Smooth muscle cell (in vitro differentiated cells): Measurements from ENCODE around the gene MUS81. TPM values are rescaled to one million over a fixed set of nuclear protein-coding genes. Genes with fewer than 3 reads are reported as not detected.
A peak's percentile ranks its signal among the peaks of the same experiment; 100 is the strongest.

ENCODE experiments used
- DNase-seq: peaks from one replicate; lab custom pipeline; 2025; ENCODE audit not compliant: unreplicated experiment; lab: John Stamatoyannopoulos, UW
- H2AFZ ChIP-seq: fragments of 200-600 bp; sonication (generic); 2 replicates; pipeline ENCODE4 v1.6.0; 2016; ENCODE audit warnings: antibody characterized with exemption, low read depth, mild to moderate bottlenecking
- H3F3A ChIP-seq: fragments of 200-600 bp; sonication (generic); 2 replicates; pipeline ENCODE4 v1.6.0; 2017; ENCODE audit warnings: antibody characterized with exemption, low read depth
- H3K27ac ChIP-seq: fragments of 200-600 bp; sonication (generic); 2 replicates; pipeline ENCODE4 v1.5.1; 2016; ENCODE audit warnings: low read depth, mild to moderate bottlenecking
- H3K27me3 ChIP-seq: fragments of 200-600 bp; sonication (generic); 2 replicates; pipeline ENCODE4 v1.6.1; 2016; ENCODE audit warnings: low read depth, mild to moderate bottlenecking
- H3K36me3 ChIP-seq: fragments of 200-600 bp; sonication (generic); 2 replicates; pipeline ENCODE4 v1.5.1; 2016; ENCODE audit warnings: low read depth
- H3K4me1 ChIP-seq: fragments of 200-600 bp; sonication (generic); 2 replicates; pipeline ENCODE4 v1.5.1; 2016; ENCODE audit warnings: low read depth
- H3K4me2 ChIP-seq: fragments of 200-600 bp; sonication (generic); 2 replicates; pipeline ENCODE4 v1.6.0; 2016; ENCODE audit warnings: mild to moderate bottlenecking
- H3K4me3 ChIP-seq: fragments of 200-600 bp; sonication (generic); 2 replicates; pipeline ENCODE4 v1.5.1; 2016; ENCODE audit warnings: mild to moderate bottlenecking
- H3K79me2 ChIP-seq: fragments of 200-600 bp; sonication (generic); 2 replicates; pipeline ENCODE4 v1.6.0; 2016; ENCODE audit warnings: low read depth, mild to moderate bottlenecking
- H3K9ac ChIP-seq: fragments of 200-600 bp; sonication (generic); 2 replicates; pipeline ENCODE4 v1.6.0; 2016; ENCODE audit warnings: low read depth
- H3K9me3 ChIP-seq: fragments of 200-600 bp; sonication (generic); replicated peaks from 2 replicates; pipeline ENCODE4 v1.5.1; 2016; ENCODE audit warnings: low read depth
- H4K20me1 ChIP-seq: fragments of 200-600 bp; sonication (generic); 2 replicates; pipeline ENCODE4 v1.6.0; 2016; ENCODE audit warnings: low read depth
- CTCF ChIP-seq: fragments of 200-600 bp; sonication (generic); IDR thresholded peaks from 2 replicates; pipeline ENCODE4 v1.5.1; 2017; ENCODE audit warnings: borderline replicate concordance, mild to moderate bottlenecking, antibody characterized with exemption; ENCODE audit not compliant: insufficient read depth, poor library complexity, severe bottlenecking
- WGBS: methylation state at CpG from one replicate; pipeline ENCODE4 v1.1.7; 2016; ENCODE audit warnings: low lambda C conversion rate; 5-methylcytosine and 5-hydroxymethylcytosine counted together
- polyA plus RNA-seq: library from polyadenylated mRNA; unstranded; fragments of >200 nt; fragmentation: Nextera tagmentation; extraction: Ambion mirVana; gene quantifications from 2 replicates; pipeline ENCODE4 v1.2.1, GENCODE V29; 2016
- total RNA-seq: library from RNA; depleted of rRNA; stranded (reverse); fragments of >200 nt; gene quantifications from 2 replicates; pipeline ENCODE4 v1.2.3, GENCODE V29; 2014

MUS81 gene
- total and polyA plus RNA-seq, 2 experiments from 2014 or later = 35.1 to 39.6 TPM

- TF ChIP-seq CTCF = no peak
- WGBS = 0% methylated on average over 27 of the region's 49 CpGs
- Histone ChIP-seq H3K4me2 (peak overlapping the region; percentile 96), H3K4me3 (peak overlapping the region; percentile 96), H3K9me3 (no peaks in the 10 kb centered on the region), H3K79me2 (peaks cover 69% of the 10 kb centered on the region), H3F3A (peaks cover 50% of the 10 kb centered on the region), H4K20me1 (peaks cover 54% of the 10 kb centered on the region), H3K9ac (peak overlapping the region; percentile 84), H3K27ac (peak overlapping the region; percentile 66), H3K36me3 (peaks cover 10% of the 10 kb centered on the region), H2AFZ (no peak overlapping the region), H3K4me1 (peaks cover 16% of the 10 kb centered on the region), H3K27me3 (no peaks in the 10 kb centered on the region)
- DNase-seq = no peak
These were observed 2.8 kb upstream of the MUS81 start for GRCh38 chr11:65857500-65857852.

DNA sequence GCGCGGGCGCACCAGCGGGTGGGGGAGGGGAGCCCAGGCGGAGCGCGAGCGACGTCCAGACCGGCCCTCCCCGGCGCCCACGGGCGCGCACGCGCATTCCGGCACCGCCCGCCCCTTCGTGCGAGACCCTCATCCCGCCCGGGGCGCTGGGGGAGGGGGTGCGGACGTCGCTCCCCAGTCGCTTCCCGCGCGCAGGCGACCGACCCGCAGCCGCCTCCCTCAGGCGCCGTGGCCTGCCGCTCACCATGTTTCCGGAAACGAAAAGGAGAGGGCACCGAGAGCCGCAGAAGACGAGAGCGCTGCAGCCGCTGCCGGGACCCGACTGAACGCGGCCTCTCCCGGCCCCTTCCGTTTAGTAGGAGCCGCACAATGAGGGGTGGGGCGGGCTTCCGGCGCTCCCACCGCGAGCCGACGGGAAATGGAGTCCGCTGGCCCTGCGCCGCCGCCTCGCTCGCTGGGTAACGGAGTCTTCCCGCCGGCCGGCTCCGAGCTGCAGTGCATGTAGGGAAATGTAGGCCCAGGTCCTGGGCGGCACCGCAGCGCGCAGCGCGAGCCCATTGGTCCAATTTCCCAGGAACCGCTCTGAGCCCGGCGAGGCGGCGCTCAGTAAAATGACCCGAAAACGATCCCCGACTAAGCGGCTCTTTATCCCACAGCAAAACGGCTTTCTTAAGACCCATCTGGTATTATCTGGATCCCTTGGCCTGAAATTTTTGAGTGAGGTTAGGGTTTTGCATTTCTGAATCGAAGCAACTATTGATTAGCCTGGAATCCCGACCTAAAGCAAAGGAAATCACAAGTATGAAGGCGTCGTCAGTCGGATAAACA, 2.2 kb upstream of the MUS81 start, which contains the start of gene CFL1:
Gene CFL1, minus strand, starts transcription at position 328 of the 828 bp plus-strand sequence. Its CDS starts 81 bp downstream, at position 247.
- no peak for TF ChIP-seq CTCF

GRCh38 chr11:65858681-65859087, 1.5 kb upstream of the MUS81 start:
- under 1% methylated on average over 10 of the region's 10 CpGs for WGBS
- peaks cover 16% of the 10 kb centered on the region for H3K4me1 ChIP-seq
- peaks cover 47% of the 10 kb centered on the region for H4K20me1 ChIP-seq
- H3K36me3 ChIP-seq = peaks cover 10% of the 10 kb centered on the region
- H3K79me2 ChIP-seq = peaks cover 65% of the 10 kb centered on the region
- TF ChIP-seq CTCF = no peak
- H3F3A ChIP-seq = peaks cover 38% of the 10 kb centered on the region
- H3K27me3 ChIP-seq = no peaks in the 10 kb centered on the region
- H3K27ac ChIP-seq = peak overlapping the region; percentile 83
- no peaks in the 10 kb centered on the region for H3K9me3 ChIP-seq
- no peak for DNase-seq
- H3K4me3 ChIP-seq = peak overlapping the region; percentile 96
- no peak overlapping the region for H2AFZ ChIP-seq
- peak overlapping the region; percentile 55 for H3K9ac ChIP-seq
- peak overlapping the region; percentile 88 for H3K4me2 ChIP-seq

More for the DNA sequence above, 2.2 kb upstream of the MUS81 start, which contains the start of gene CFL1:
- peak within 1 kb of the TSS; percentile 84 for H3K9ac ChIP-seq
- peak; percentile 92 for DNase-seq
- peaks cover 48% of the 10 kb centered on the region for H4K20me1 ChIP-seq
- peak within 1 kb of the TSS; percentile 96 for H3K4me2 ChIP-seq
- under 1% methylated on average over 53 of the region's 92 CpGs for WGBS
- H3K27me3 ChIP-seq = no peaks in the 10 kb centered on the region
- H3K36me3 ChIP-seq = peaks cover 10% of the 10 kb centered on the region
- peak within 1 kb of the TSS; percentile 96 for H3K4me3 ChIP-seq
- H3K9me3 ChIP-seq = no peaks in the 10 kb centered on the region
- H3K79me2 ChIP-seq = peaks cover 71% of the 10 kb centered on the region
- H3K27ac ChIP-seq = peak within 1 kb of the TSS; percentile 83
- peaks cover 16% of the 10 kb centered on the region for H3K4me1 ChIP-seq
- peaks cover 45% of the 10 kb centered on the region for H3F3A ChIP-seq
- H2AFZ ChIP-seq = no peak within 1 kb of the TSS
